ENCODE measurements around the gene EPHA7.

EPHA7 gene

GRCh38 chr6:93317592-93317991 is 101.8 kb downstream of the EPHA7 start:
- TF ChIP-seq CTCF (IDR thresholded peaks at IDR 0.05): no peak
- TF ChIP-seq ZFX (IDR thresholded peaks at IDR 0.05; ENCODE audit: borderline replicate concordance): no peak
- H3K27ac ChIP-seq: no peak overlapping the region

- no peak overlapping the region for H3K27ac ChIP-seq
- TF ChIP-seq CTCF (IDR thresholded peaks at IDR 0.05): no peak
- TF ChIP-seq ZFX (IDR thresholded peaks at IDR 0.05; ENCODE audit: borderline replicate concordance): no peak
These were observed 111.6 kb downstream of the EPHA7 start for GRCh38 chr6:93307505-93308409.

GRCh38 chr6:93305088-93305487 is 114.3 kb downstream of the EPHA7 start:
- no peak for TF ChIP-seq ZFX (IDR thresholded peaks at IDR 0.05; ENCODE audit: borderline replicate concordance)
- TF ChIP-seq CTCF (IDR thresholded peaks at IDR 0.05): no peak
- H3K27ac ChIP-seq: no peak overlapping the region

DNA sequence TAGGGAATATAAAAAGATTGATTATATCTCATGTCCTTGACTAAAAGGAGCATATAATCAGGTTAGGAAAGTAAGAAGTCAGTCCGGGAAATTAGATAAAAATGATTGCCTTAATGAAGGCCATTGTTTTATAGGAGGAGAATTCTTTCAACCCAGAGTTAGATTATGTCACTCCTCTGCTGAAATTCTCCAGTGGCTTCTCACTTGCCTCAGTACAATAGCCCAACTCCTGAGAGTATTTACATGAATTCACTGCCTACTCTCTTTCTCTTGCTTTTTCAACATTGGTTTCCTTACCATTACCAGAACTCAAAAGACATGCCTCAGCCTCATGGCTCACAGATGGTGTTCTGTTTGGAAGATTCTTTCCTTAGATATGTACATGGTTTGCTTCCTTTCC is 114.9 kb downstream of the EPHA7 start:
- no peak overlapping the region for H3K27ac ChIP-seq
- TF ChIP-seq CTCF (IDR thresholded peaks at IDR 0.05) (no peak), ZFX (IDR thresholded peaks at IDR 0.05; ENCODE audit: borderline replicate concordance) (no peak)

DNA sequence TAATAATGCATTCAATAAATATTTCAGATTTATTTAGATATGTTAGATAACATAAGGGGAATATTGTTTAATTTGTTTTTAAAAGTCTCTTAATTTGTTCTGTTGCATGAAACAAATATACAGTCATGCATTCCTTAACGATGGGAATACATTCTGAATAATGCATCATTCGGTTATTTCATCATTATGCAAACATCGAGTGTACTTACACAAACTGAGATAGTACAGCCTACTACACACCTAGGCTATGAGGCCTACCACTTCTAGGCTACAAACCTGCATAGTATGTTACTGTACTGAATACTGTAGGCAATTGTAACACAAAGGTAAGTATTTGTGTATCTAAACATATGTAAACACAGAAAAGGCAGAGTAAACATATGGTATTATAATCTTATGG is 118.7 kb downstream of the EPHA7 start:
- TF ChIP-seq CTCF (IDR thresholded peaks at IDR 0.05) (no peak), ZFX (IDR thresholded peaks at IDR 0.05; ENCODE audit: borderline replicate concordance) (no peak)
- no peak overlapping the region for H3K27ac ChIP-seq

- TF ChIP-seq ZFX (IDR thresholded peaks at IDR 0.05; ENCODE audit: borderline replicate concordance): no peak
- TF ChIP-seq CTCF (IDR thresholded peaks at IDR 0.05): no peak
- no peak overlapping the region for H3K27ac ChIP-seq
These were observed 119.7 kb downstream of the EPHA7 start for GRCh38 chr6:93299622-93300021.

- TF ChIP-seq ZFX (IDR thresholded peaks at IDR 0.05; ENCODE audit: borderline replicate concordance) (no peak), CTCF (IDR thresholded peaks at IDR 0.05) (no peak)
- no peak overlapping the region for H3K27ac ChIP-seq
These were observed 123.7 kb downstream of the EPHA7 start for GRCh38 chr6:93295631-93296030.
